HG02763 (cell line): ENCODE data around the gene SLC31A2.
A peak's percentile ranks its signal among the peaks of the same experiment; 100 is the strongest.
"Not testable (repeated sequence)": the region's sequence is repeated elsewhere in the genome, so short reads cannot be mapped to it uniquely, and the experiment has no call there.

ENCODE experiments used
- ATAC-seq: cut with Tn5 transposase; IDR thresholded peaks from one replicate; pipeline ENCODE4 v1.9.1; 2021; ENCODE audit warnings: mild to moderate bottlenecking, moderate library complexity; ENCODE audit not compliant: unreplicated experiment

SLC31A2 gene

GRCh38 chr9:113149561-113149960, 1.2 kb upstream of the SLC31A2 start:
- not testable (repeated sequence) for ATAC-seq

GRCh38 chr9:113151696-113152630, 1.2 kb downstream of the SLC31A2 start:
- ATAC-seq: no peak

- ATAC-seq: no peak
These were observed 1.9 kb downstream of the SLC31A2 start for GRCh38 chr9:113152699-113153098.

GRCh38 chr9:113153599-113153998, 2.8 kb downstream of the SLC31A2 start:
- ATAC-seq: no peak

DNA sequence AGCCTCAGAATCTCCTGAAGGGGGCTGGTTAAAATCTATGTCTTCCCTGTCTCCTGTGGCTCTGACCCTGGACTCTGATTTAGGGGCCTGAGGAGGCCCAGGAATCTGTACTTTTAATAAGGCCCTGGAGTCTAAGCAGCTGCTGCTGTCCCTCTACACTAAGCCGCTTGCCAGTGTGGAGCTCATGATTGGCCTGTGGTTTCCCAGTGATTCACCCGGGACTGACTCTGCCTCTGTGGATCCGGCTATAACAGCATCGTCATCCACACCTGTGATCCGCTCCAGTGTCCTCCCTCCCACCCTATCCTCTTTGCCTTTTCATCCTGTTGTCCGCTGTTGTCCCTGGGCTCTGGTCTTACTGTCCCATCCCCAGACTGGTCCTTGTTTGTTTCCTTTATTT, 3.7 kb downstream of the SLC31A2 start:
- no peak for ATAC-seq

DNA sequence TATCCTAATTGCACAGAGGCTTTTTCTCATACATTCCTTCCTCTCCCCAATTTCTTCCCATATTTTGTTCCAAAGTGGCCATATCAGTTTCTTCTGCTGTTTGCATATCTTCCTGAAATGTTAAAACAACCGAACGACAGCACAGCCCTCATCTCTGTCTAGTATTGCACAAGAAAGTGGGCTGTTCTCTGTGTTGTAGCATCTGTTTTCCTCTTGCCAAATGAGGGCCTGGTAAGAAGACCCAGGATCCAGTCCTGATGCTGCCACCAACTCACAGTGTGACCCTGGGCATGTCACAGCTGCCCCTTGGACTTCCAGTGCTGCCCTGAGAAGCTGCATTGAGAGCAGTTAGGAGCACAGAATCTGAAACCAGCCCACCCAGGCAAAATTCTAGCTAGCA, 4.1 kb downstream of the SLC31A2 start:
- ATAC-seq: no peak

DNA sequence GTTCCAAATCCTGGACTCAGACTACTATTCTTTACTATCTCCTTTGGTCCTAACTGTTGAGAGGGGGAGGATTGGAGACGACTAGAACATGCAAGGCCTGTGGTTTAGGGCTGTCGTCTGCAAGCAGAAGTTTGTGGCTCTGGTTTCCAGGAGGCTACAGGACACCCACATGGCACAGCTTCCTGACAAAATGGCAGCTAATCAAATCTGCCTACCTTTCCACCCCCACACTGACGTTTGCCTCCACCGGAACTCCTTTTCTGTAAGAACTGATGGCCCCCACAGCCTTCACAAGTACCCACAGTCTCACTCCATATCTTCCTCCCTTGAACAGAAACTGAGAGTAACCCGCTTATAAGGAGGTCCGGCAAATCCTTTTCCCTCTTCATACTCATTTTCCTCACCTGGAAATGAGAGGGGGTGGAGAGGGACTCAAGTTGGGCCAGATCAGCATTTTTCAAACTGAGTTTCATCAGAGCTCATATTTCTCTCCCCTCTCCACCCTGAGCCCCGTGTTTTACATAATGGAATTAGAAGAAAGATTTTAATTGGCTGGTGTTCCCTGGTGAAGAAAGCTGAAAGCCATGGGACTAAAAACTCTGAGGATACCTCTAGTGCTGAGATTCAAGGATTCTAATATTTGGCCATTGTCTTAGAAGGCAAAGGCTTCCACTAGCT, 5.2 kb downstream of the SLC31A2 start:
- ATAC-seq: no peak

DNA sequence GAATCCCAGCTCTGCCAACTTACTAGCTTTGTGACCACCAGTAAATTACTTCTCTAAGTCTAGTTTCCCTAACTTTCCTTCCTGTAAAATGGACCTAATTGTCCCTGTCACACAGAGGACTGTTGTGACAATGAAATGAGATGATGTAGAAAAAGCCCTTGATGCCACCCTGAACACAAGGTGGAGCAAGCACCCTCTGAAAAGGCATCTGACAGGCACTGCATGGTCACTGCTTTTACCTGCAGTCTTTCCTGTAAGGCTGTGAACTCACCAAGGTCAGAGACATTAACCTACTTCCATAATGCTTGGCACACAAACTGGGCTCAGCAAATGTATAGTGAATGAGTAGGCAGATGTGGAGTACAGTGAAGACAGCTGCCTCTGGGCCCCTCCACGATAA, 6.1 kb downstream of the SLC31A2 start:
- no peak for ATAC-seq

- ATAC-seq: no peak
These were observed 7.6 kb downstream of the SLC31A2 start for GRCh38 chr9:113158446-113158845.

GRCh38 chr9:113160571-113160970, 9.8 kb downstream of the SLC31A2 start:
- ATAC-seq: no peak

- ATAC-seq: no peak
These were observed 12.2 kb downstream of the SLC31A2 start for GRCh38 chr9:113163001-113163400.

- ATAC-seq: no peak
These were observed 13.9 kb downstream of the SLC31A2 start for GRCh38 chr9:113164536-113165300.

DNA sequence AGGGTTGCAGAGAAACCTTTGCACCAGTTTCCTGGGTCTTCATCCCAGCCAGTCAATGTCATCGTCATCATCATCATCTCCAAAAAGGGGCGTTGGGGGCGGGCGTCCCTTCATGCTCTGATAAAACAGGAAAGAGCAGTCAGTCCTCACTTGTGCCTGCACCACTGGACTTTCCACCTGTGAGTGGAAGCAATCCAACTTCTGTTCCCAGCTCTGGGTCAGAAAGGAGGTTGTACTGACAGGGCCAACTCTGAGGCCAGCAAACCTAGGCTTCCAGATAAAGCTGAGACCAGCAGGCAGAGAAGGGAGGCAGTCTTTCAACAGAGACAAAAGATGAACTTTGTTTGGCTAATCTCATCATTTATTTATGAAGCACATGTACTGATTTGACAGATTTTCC, 15.2 kb downstream of the SLC31A2 start:
- no peak for ATAC-seq

- no peak for ATAC-seq
These were observed 18.0 kb downstream of the SLC31A2 start for GRCh38 chr9:113168809-113169208.

GRCh38 chr9:113173341-113173740, 22.5 kb downstream of the SLC31A2 start:
- ATAC-seq: no peak

DNA sequence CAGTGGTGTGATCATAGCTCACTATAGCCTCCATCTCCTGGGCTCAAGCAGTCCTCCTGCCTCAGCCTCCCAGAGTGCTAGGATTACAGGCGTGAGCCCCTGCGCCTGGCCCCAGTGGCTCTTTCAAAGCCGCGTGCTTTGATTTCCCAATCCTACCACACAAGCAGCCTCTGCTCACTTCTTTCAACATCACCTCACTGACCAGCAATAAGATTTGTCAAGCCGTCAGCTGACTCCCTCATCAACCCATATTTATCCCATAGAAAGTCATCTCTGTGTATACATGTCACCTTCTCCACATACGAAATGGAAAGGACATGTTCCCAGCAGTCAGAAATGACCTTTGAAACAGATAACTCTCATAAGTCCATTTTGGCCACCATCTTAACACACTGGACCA, 26.0 kb downstream of the SLC31A2 start:
- no peak for ATAC-seq

DNA sequence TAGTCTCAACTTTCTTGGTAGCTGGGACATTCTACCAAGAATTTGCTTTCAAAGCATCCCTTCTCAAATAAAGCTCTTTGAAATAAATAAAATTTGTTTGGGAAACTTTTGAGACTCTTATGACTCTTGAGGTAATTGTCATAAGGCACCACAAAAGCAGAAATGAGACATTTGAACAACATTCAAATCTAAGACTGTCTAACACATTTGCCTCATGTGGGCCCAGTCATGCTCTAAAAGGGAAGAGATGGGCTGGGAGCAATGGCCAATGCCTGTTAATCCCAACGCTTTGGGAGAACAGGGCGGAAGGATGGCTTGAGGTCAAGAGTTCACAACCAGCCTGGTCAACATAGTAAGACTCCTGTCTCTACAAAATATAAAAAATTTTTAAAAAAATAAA, 26.4 kb downstream of the SLC31A2 start:
- ATAC-seq: no peak

GRCh38 chr9:113178087-113178486, 27.3 kb downstream of the SLC31A2 start:
- no peak for ATAC-seq

DNA sequence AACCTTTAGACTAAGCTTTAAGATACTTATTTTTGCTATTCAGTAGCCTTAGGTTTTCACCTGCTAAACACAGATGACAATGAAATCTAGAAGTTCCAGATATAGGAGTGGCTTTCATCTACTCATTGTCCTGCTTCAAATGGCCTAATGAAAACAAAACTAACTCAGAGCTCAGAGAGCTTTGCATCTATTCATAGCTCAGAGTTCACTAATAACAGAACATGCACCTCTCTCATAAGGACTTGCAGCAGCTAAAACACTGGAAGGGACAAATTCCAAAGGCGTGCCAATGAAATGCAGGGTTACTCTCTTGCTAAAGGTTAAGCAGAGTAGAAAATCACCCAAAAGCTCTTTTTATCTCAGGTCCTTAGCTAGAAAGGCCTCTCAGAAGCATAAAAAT, 29.0 kb downstream of the SLC31A2 start:
- peak; percentile 42 for ATAC-seq

DNA sequence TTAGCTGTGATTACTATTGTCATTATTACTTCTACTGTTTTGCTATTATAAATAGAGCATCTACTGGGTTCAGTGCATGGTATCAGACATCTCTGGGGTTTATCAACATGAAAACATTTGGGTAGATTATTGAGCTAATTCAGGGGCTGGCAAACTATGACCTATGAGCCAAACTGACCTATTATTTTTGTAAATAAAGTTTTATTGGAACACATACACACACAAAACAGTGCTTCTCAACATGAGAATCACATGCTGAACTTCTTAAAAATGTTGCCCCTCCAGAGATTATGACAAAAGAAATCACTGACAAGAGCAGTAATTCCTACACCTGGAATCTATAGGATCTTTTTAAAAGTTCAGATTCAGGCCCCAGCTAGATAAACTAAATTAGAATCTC, 30.4 kb downstream of the SLC31A2 start:
- no peak for ATAC-seq

- no peak for ATAC-seq
These were observed 33.2 kb downstream of the SLC31A2 start for GRCh38 chr9:113183956-113184488.
